Right lobe of liver (tissue), 6 donors: ENCODE measurements around the gene PRDM7. TPM values are rescaled to one million over a fixed set of nuclear protein-coding genes. Genes with fewer than 3 reads are reported as not detected.

Experiments
- ATAC-seq, 4 donors: fragments of 200-7000 bp; cut with Tn5 transposase; one replicate each; pipeline ENCODE4 v1.9.1; 2020; ENCODE audit warnings: mild to moderate bottlenecking in 4 of 4, moderate library complexity in 4 of 4
- DNase-seq, 3 donors: peaks; one replicate each; pipeline ENCODE4 v3.0.0-alpha.2; 2020
- H3K27ac ChIP-seq, 3 donors: fragments of 200-600 bp; one replicate each; pipeline ENCODE4 v1.8.0; 2022
- H3K27me3 ChIP-seq, 2 donors: fragments of 200-600 bp; one replicate each; pipeline ENCODE4 v1.8.0; 2022
- H3K36me3 ChIP-seq, 4 donors: fragments of 200-600 bp; sonication (generic) in 1 of 4; one replicate each; pipeline versions ENCODE4 v1.5.1 to v1.8.0; 2017 to 2022; ENCODE audit warnings: control low read depth in 1 of 4
- H3K4me1 ChIP-seq, 4 donors: fragments of 200-600 bp; sonication (generic) in 1 of 4; one replicate each; pipeline versions ENCODE4 v1.5.1 to v1.8.0; 2017 to 2022; ENCODE audit warnings: control low read depth in 1 of 4
- H3K4me3 ChIP-seq, 3 donors: fragments of 200-600 bp; one replicate each; pipeline ENCODE4 v1.8.0; 2022
- H3K9me3 ChIP-seq, 4 donors: fragments of 200-600 bp; sonication (generic) in 1 of 4; one replicate each; pipeline versions ENCODE4 v1.5.1 to v1.8.0; 2017 to 2022; ENCODE audit warnings: control low read depth in 1 of 4
- CTCF ChIP-seq, 4 donors: fragments of 200-600 bp in 3 of 4; fragments of 450-650 bp in 1 of 4; IDR thresholded peaks; one replicate each; pipeline versions ENCODE4 v1.5.1 to v1.8.0; 2016 to 2022; ENCODE audit warnings: antibody characterized with exemption in 4 of 4, mild to moderate bottlenecking in 2 of 4
- POLR2A ChIP-seq: fragments of 450-650 bp; IDR thresholded peaks from one replicate; pipeline ENCODE4 v1.6.1; 2017; ENCODE audit warnings: antibody characterized with exemption, mild to moderate bottlenecking
- WGBS: methylation state at CpG from one replicate; pipeline ENCODE4 v1.1.6; 2018; ENCODE audit warnings: low coverage, low lambda C conversion rate; ENCODE audit not compliant: insufficient coverage; ENCODE audit errors: missing lambda C conversion rate; 5-methylcytosine and 5-hydroxymethylcytosine counted together
- intact Hi-C, 2 donors: fragments of 100-400 bp; cut with DNase I; formaldehyde crosslinking; loops; one replicate each; pipeline versions ENCODE4 v1.11.2 to v1.14.1; 2022
- total RNA-seq, 6 experiments: library from RNA; depleted of rRNA in 2 of 6; stranded (reverse); fragments of >200 nt in 2 of 6; fragmentation: NEBNext Ultra II Directional in 3 of 6; extraction: Animal tissue kit (Norgen Biotek cat#: 25700) in 3 of 6; gene quantifications; one replicate each; pipeline versions ENCODE4 v1.1.0 to v1.2.4, GENCODE V29; 2016 to 2023
- donor health status: DM: no; HTN: yes; CAD: no.
- donor health status: DM: no; HTN: no; CAD: no.
- donor health status: DM: no; HTN: no; CAD: no.
- donor health status: DM: no; HTN: yes; CAD: no.
- donor health status: DM: no; HTN: yes; CAD: no.

Gene PRDM7
- total RNA-seq, 6 experiments from 2014 or later, result 0.09 to 0.12 TPM; not detected in 4

DNA sequence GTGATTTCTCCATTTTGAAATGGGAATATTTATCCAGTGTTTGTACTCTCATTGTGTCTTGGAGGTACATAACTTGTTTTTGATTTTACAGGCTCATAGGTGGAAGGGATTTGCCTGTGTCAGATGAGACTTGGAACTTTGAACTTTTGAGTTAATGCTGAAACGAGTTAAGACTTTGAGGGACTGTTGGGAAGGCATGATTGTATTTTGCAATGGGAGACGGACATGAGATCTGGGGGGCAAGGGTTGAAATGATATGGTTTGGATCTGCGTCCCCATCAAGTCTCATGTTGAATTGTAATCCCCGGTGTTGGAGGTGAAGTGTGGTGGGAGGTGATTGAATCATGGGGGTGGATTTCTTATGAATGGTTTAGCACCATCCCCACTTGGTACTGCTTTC, 21.8 kb downstream of the PRDM7 start:
- Histone ChIP-seq H3K4me3 (no peak overlapping the region), H3K27me3 (no peaks in the 10 kb centered on the region), H3K4me1 (no peaks in the 10 kb centered on the region), H3K36me3 (no peaks in the 10 kb centered on the region), H3K9me3 (no peaks in the 10 kb centered on the region), H3K27ac (no peak overlapping the region)
- 42% methylated on average over 4 of the region's 4 CpGs for WGBS
- DNase-seq, result no peak
- intact Hi-C loops, result no loop called here
- ATAC-seq, result no peak
- TF ChIP-seq POLR2A (no peak), CTCF (IDR thresholded peaks at IDR 0.05) (no peak)

DNA sequence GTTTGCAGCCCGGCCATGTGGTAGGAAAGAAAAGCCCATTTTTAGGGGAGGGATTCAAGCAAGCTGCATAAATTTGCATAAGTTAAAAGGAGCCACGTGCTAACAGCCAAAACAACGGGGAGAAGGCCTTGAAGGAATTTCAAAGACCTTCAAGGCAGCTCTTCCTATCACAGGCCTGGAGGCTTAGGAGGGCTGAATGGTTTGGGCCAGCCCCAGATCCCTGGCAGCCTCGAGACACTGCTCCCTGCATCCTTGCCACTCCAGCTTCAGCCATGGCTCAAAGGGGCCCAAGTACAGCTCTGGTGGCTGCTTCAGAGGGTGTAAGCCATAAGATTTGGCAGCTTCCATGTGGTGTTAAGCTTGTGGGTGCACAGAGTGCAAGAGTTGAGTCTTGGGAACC, 22.6 kb downstream of the PRDM7 start:
- H3K4me1 ChIP-seq, result no peaks in the 10 kb centered on the region
- ATAC-seq, result no peak
- intact Hi-C loops, result no loop called here
- no peak overlapping the region for H3K4me3 ChIP-seq
- no peak for TF ChIP-seq POLR2A
- no peak for TF ChIP-seq CTCF (IDR thresholded peaks at IDR 0.05)
- no peaks in the 10 kb centered on the region for H3K9me3 ChIP-seq
- DNase-seq, result no peak
- 69% methylated on average over 3 of the region's 4 CpGs for WGBS
- no peak overlapping the region for H3K27ac ChIP-seq
- H3K36me3 ChIP-seq, result no peaks in the 10 kb centered on the region
- H3K27me3 ChIP-seq, result no peaks in the 10 kb centered on the region

DNA sequence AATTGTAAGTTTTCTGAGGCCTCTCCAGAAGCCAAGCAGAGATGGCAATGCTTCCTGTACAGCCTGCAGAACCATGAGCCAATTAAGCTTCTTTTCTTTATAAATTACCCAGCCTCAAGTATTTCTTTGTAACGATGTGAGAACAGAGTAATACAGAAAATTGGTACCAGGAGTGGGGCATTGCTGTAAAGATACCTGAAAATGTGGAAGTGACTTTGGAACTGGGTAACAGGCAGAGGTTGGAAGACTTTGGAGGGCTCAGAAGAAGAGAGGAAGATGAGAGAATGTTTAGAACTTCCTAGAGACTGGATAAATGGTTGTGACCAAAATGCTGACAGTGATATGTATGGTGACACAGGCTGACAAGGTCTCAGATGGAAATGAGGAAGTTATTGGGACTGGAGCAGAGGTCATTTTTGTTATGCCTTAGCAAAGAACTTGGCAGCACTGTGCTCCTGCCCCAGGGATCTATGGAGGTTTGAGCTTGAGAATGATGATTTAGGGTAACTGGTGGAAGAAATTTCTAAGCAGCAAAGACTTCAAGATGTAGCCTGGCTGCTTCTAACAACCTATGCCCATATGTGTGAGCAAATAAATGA, 23.1 kb downstream of the PRDM7 start:
- TF ChIP-seq CTCF (IDR thresholded peaks at IDR 0.05) (no peak), POLR2A (no peak)
- peak in 1 of 4 donors; percentile 9 for ATAC-seq
- H3K36me3 ChIP-seq, result no peaks in the 10 kb centered on the region

DNA sequence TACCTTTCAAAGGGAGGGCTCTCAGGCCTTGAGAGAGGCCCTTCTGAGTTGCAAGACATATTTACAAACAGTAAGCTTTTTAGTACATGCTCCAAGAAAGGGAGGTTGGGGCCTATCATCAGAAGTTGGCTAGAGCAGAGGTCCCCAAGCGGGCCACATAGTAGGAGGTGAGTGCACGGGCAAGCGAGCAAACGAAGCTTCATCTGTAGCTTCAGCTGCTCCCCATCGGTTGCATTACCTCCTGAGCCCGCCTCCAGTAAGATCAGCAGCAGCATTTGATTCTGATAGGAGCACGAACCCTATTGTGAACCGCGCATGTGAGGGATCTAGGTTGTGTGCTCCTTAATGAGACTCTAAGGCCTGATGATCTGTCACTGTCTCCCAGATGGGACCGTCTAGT, 26.2 kb downstream of the PRDM7 start:
- DNase-seq, result no peak
- TF ChIP-seq POLR2A (no peak), CTCF (IDR thresholded peaks at IDR 0.05) (no peak)
- intact Hi-C loops, result no loop called here

More for the DNA sequence above, 23.1 kb downstream of the PRDM7 start:
- Histone ChIP-seq H3K27ac (no peak overlapping the region), H3K27me3 (no peaks in the 10 kb centered on the region), H3K9me3 (no peaks in the 10 kb centered on the region), H3K4me3 (no peak overlapping the region), H3K4me1 (no peaks in the 10 kb centered on the region)
- no peak for DNase-seq
- intact Hi-C loops, result no loop called here
- 43% methylated on average over 1 of the region's 1 CpG for WGBS

More for the DNA sequence above, 26.2 kb downstream of the PRDM7 start:
- ATAC-seq, result no peak
- WGBS, result 71% methylated on average over 1 of the region's 10 CpGs
- peaks cover 0 to 14% (median 0%) of the 10 kb centered on the region in 4 donors for H3K4me1 ChIP-seq
- H3K9me3 ChIP-seq, result no peaks in the 10 kb centered on the region
- no peaks in the 10 kb centered on the region for H3K27me3 ChIP-seq
- no peaks in the 10 kb centered on the region for H3K36me3 ChIP-seq
- no peak overlapping the region for H3K4me3 ChIP-seq
- H3K27ac ChIP-seq, result no peak overlapping the region
